NCI-H128 (cell line): ENCODE results near the gene LMNA.
"Not testable (repeated sequence)": the region's sequence is repeated elsewhere in the genome, so short reads cannot be mapped to it uniquely, and the experiment has no call there.

ENCODE experiments used
- DNase-seq: peaks from one replicate; lab custom pipeline; 2025; ENCODE audit not compliant: unreplicated experiment; lab: John Stamatoyannopoulos, UW

Gene LMNA

GRCh38 chr1:156121005-156121404, 6.5 kb downstream of the LMNA start:
- not testable (repeated sequence) for DNase-seq

- no peak for DNase-seq
Measured at GRCh38 chr1:156121457-156121856, 6.9 kb downstream of the LMNA start.

GRCh38 chr1:156122086-156122485, 7.6 kb downstream of the LMNA start:
- DNase-seq = no peak

- no peak for DNase-seq
Measured at GRCh38 chr1:156122519-156123355, 8.2 kb downstream of the LMNA start.

- peak; percentile 91 for DNase-seq
Measured at GRCh38 chr1:156123356-156124196, 9.1 kb downstream of the LMNA start.

- DNase-seq = no peak
Measured at GRCh38 chr1:156124557-156125483, 10.3 kb downstream of the LMNA start.

- not testable (repeated sequence) for DNase-seq
Measured at GRCh38 chr1:156125544-156125943, 11.0 kb downstream of the LMNA start.

GRCh38 chr1:156126043-156126629, 11.6 kb downstream of the LMNA start:
- DNase-seq = no peak

- no peak for DNase-seq
Measured at GRCh38 chr1:156126630-156127534, 12.4 kb downstream of the LMNA start.

GRCh38 chr1:156128308-156128653, 13.8 kb downstream of the LMNA start:
- no peak for DNase-seq

- DNase-seq = no peak
Measured at GRCh38 chr1:156128654-156129597, 14.4 kb downstream of the LMNA start.

- peak; percentile 75 for DNase-seq
Measured at GRCh38 chr1:156129687-156130577, 15.4 kb downstream of the LMNA start.

GRCh38 chr1:156130578-156130942, 16.0 kb downstream of the LMNA start:
- no peak for DNase-seq

GRCh38 chr1:156134716-156135435, 20.4 kb downstream of the LMNA start:
- DNase-seq = no peak

GRCh38 chr1:156135930-156136871, 21.7 kb downstream of the LMNA start:
- DNase-seq = no peak

- DNase-seq = no peak
Measured at GRCh38 chr1:156136970-156137483, 22.5 kb downstream of the LMNA start.
